ENCODE data around the gene ARID5B. TPM values are rescaled to one million over a fixed set of nuclear protein-coding genes. Genes with fewer than 3 reads are reported as not detected.

Gene ARID5B
- polyA plus RNA-seq, 1 donor from 2014 or later = 2.1 TPM

DNA sequence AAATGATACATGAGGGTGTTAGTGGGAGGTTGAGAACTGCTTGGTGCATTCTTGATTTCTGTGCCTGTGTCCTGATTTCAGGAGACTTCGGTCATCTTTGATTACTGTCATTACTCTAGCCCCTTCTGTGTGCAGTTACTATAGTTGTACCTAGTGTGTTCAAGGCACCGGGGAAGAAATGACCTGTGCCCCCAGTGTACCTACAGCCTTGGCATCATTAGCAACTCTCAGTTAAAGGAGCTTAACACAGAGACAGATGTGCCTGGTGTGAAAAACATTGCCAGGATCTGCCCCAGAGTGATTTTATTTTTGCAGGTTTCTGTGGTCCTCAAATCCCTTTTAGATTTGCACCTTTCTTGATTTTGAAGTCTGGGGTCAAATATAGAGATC lies 62.2 kb downstream of the ARID5B start:
- H3F3A ChIP-seq (ENCODE audit: insufficient read depth, low read length, poor library complexity, severe bottlenecking) = no peaks in the 10 kb centered on the region
- H3K9me3 ChIP-seq (ENCODE audit: low read length) = no peaks in the 10 kb centered on the region
- H3K9ac ChIP-seq (ENCODE audit: low read length) = no peak overlapping the region
- no peak overlapping the region for H3K27ac ChIP-seq (ENCODE audit: low read length)
- no peak overlapping the region for H2AFZ ChIP-seq (ENCODE audit: low read depth, low read length)
- H3K4me2 ChIP-seq (ENCODE audit: low read length) = no peak overlapping the region
- H3K79me2 ChIP-seq (replicated peaks; ENCODE audit: insufficient read depth, low read length) = no peaks in the 10 kb centered on the region
- H3K9me2 ChIP-seq (ENCODE audit: insufficient read depth, low read length) = no peaks in the 10 kb centered on the region
- H3K36me3 ChIP-seq (ENCODE audit: insufficient read depth, low read length) = no peaks in the 10 kb centered on the region
- H4K20me1 ChIP-seq (ENCODE audit: insufficient read depth) = no peaks in the 10 kb centered on the region
- TF ChIP-seq EP300 (conservative IDR thresholded peaks at IDR 0.05; ENCODE audit: poor library complexity, severe bottlenecking) = no peak
- TF ChIP-seq, protein P1, sequence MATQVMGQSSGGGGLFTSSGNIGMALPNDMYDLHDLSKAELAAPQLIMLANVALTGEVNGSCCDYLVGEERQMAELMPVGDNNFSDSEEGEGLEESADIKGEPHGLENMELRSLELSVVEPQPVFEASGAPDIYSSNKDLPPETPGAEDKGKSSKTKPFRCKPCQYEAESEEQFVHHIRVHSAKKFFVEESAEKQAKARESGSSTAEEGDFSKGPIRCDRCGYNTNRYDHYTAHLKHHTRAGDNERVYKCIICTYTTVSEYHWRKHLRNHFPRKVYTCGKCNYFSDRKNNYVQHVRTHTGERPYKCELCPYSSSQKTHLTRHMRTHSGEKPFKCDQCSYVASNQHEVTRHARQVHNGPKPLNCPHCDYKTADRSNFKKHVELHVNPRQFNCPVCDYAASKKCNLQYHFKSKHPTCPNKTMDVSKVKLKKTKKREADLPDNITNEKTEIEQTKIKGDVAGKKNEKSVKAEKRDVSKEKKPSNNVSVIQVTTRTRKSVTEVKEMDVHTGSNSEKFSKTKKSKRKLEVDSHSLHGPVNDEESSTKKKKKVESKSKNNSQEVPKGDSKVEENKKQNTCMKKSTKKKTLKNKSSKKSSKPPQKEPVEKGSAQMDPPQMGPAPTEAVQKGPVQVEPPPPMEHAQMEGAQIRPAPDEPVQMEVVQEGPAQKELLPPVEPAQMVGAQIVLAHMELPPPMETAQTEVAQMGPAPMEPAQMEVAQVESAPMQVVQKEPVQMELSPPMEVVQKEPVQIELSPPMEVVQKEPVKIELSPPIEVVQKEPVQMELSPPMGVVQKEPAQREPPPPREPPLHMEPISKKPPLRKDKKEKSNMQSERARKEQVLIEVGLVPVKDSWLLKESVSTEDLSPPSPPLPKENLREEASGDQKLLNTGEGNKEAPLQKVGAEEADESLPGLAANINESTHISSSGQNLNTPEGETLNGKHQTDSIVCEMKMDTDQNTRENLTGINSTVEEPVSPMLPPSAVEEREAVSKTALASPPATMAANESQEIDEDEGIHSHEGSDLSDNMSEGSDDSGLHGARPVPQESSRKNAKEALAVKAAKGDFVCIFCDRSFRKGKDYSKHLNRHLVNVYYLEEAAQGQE (IDR thresholded peaks at IDR 0.05; ENCODE audit: borderline replicate concordance) = no peak
- TF ChIP-seq EZH2 (IDR thresholded peaks at IDR 0.05; ENCODE audit: borderline replicate concordance, insufficient read depth, low read length, poor library complexity, severe bottlenecking) = no peak
- TF ChIP-seq POLR2AphosphoS5 (IDR thresholded peaks at IDR 0.05) = no peak
- no peak for TF ChIP-seq MXI1 (conservative IDR thresholded peaks at IDR 0.05; ENCODE audit: poor library complexity, severe bottlenecking)
- TF ChIP-seq, protein P2, sequence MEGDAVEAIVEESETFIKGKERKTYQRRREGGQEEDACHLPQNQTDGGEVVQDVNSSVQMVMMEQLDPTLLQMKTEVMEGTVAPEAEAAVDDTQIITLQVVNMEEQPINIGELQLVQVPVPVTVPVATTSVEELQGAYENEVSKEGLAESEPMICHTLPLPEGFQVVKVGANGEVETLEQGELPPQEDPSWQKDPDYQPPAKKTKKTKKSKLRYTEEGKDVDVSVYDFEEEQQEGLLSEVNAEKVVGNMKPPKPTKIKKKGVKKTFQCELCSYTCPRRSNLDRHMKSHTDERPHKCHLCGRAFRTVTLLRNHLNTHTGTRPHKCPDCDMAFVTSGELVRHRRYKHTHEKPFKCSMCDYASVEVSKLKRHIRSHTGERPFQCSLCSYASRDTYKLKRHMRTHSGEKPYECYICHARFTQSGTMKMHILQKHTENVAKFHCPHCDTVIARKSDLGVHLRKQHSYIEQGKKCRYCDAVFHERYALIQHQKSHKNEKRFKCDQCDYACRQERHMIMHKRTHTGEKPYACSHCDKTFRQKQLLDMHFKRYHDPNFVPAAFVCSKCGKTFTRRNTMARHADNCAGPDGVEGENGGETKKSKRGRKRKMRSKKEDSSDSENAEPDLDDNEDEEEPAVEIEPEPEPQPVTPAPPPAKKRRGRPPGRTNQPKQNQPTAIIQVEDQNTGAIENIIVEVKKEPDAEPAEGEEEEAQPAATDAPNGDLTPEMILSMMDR (IDR thresholded peaks at IDR 0.05; ENCODE audit: poor library complexity, severe bottlenecking) = no peak
- TF ChIP-seq SMC3 (conservative IDR thresholded peaks at IDR 0.05; ENCODE audit: poor library complexity) = no peak
- TF ChIP-seq TAF1 (IDR thresholded peaks at IDR 0.05; ENCODE audit: low read depth) = no peak
- TF ChIP-seq RAD21 (conservative IDR thresholded peaks at IDR 0.05) = no peak
- H3K27me3 ChIP-seq (ENCODE audit: insufficient read depth, low read depth, low read length) = no peaks in the 10 kb centered on the region
- no peak overlapping the region for H3K4me3 ChIP-seq (ENCODE audit: low read length)

- no peaks in the 10 kb centered on the region for H4K20me1 ChIP-seq (ENCODE audit: insufficient read depth)
- no peak for TF ChIP-seq EZH2 (IDR thresholded peaks at IDR 0.05; ENCODE audit: borderline replicate concordance, insufficient read depth, low read length, poor library complexity, severe bottlenecking)
- no peak for TF ChIP-seq EP300 (conservative IDR thresholded peaks at IDR 0.05; ENCODE audit: poor library complexity, severe bottlenecking)
- TF ChIP-seq RAD21 (conservative IDR thresholded peaks at IDR 0.05) = no peak
- TF ChIP-seq POLR2AphosphoS5 (IDR thresholded peaks at IDR 0.05) = no peak
- TF ChIP-seq, protein P2 (IDR thresholded peaks at IDR 0.05; ENCODE audit: poor library complexity, severe bottlenecking) = no peak
- TF ChIP-seq SMC3 (conservative IDR thresholded peaks at IDR 0.05; ENCODE audit: poor library complexity) = no peak
- no peak for TF ChIP-seq TAF1 (IDR thresholded peaks at IDR 0.05; ENCODE audit: low read depth)
- TF ChIP-seq, protein P1 (IDR thresholded peaks at IDR 0.05; ENCODE audit: borderline replicate concordance) = no peak
- no peak for TF ChIP-seq MXI1 (conservative IDR thresholded peaks at IDR 0.05; ENCODE audit: poor library complexity, severe bottlenecking)
- no peak overlapping the region for H2AFZ ChIP-seq (ENCODE audit: low read depth, low read length)
- H3K9me2 ChIP-seq (ENCODE audit: insufficient read depth, low read length) = no peaks in the 10 kb centered on the region
- H3K4me2 ChIP-seq (ENCODE audit: low read length) = no peak overlapping the region
- H3K4me3 ChIP-seq (ENCODE audit: low read length) = no peak overlapping the region
- H3K27me3 ChIP-seq (ENCODE audit: insufficient read depth, low read depth, low read length) = no peaks in the 10 kb centered on the region
- no peaks in the 10 kb centered on the region for H3K9me3 ChIP-seq (ENCODE audit: low read length)
- H3F3A ChIP-seq (ENCODE audit: insufficient read depth, low read length, poor library complexity, severe bottlenecking) = no peaks in the 10 kb centered on the region
- no peaks in the 10 kb centered on the region for H3K36me3 ChIP-seq (ENCODE audit: insufficient read depth, low read length)
- H3K27ac ChIP-seq (ENCODE audit: low read length) = no peak overlapping the region
- no peak overlapping the region for H3K9ac ChIP-seq (ENCODE audit: low read length)
- no peaks in the 10 kb centered on the region for H3K79me2 ChIP-seq (replicated peaks; ENCODE audit: insufficient read depth, low read length)
Measured at GRCh38 chr10:61964059-61964709, 62.7 kb downstream of the ARID5B start.

Data from neural cell (in vitro differentiated cells).